ENCODE results near the gene KLHL11.

The KLHL11 gene

DNA sequence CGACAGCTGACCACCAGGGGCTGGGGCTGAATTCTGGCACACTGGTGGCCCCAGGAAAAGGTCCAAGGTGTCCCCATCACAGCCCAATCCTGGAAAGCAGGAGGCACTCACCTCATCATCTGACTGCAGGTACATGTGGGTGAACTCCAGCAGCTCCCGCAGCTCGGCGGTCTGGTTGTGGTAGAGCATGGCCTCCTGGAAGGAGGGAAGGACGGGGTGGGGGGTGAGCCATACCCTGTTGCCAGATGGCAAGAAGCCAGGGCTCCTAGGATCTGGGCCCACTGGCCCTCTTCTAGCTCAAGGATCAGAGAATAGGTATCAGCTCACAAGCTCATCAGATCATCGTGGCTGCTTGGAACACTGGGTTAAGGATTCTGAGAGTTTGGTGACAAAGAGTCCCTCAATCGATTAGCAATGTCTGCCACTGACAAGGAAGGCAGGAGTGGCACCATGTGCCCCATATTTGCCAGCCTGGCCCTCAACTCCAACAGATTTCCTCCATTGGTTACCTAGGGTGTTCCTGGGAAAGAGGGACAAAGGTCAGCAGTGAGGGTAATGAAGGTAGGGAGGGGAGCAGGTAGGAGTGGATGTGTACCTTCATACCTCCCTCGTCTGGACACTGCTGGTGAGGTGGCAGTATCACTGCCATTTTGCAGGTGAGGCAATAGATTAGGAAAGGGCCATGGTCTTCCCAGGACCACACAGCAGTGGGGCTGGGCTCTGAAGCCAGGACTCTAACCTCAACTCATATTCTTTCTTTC, 58.4 kb downstream of the KLHL11 start:
- DNase-seq (ENCODE audit: low spot score): no peak
